AG20443 (cell line): ENCODE results near the gene HNRNPUL1.

Source experiments
- DNase-seq: peaks from one replicate; pipeline ENCODE4 v3.0.0; 2012; ENCODE audit warnings: low spot score, mixed read lengths

The HNRNPUL1 gene

DNA sequence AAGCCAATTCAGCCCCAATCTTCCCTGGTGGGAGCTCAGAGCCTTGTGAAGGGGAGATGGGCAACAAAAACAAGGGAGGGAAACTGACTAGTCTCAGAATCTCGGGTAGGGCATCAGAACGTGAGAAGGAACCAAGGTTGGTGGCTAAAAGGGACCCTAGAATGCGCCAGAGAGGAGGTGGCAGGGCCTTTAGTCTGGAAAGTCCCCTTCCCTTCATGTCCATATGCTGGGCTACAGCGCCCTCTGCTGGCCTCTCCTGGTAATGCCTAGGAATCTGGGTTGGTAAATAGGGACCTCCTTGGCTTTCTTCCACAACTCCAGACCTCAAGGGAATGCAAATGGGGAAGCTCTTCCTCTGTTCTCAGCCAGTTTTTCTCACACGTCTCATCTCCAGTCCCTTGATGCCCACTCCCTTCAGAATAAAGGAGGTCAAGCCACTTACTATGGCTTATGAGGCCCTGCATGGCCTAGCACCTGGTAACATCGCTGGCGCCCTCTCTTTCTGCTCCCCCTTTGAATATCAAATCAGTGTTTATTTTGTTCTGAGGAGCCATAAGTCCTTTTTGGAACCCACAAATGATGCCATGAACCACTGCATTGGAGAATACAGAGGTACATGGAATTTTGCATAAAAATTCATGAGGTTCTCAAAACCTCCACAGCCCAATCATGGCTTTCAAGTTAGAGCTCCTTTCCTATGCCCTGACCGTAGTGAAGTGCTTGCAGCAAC is 44.4 kb downstream of the HNRNPUL1 start:
- DNase-seq: peak; percentile 84

DNA sequence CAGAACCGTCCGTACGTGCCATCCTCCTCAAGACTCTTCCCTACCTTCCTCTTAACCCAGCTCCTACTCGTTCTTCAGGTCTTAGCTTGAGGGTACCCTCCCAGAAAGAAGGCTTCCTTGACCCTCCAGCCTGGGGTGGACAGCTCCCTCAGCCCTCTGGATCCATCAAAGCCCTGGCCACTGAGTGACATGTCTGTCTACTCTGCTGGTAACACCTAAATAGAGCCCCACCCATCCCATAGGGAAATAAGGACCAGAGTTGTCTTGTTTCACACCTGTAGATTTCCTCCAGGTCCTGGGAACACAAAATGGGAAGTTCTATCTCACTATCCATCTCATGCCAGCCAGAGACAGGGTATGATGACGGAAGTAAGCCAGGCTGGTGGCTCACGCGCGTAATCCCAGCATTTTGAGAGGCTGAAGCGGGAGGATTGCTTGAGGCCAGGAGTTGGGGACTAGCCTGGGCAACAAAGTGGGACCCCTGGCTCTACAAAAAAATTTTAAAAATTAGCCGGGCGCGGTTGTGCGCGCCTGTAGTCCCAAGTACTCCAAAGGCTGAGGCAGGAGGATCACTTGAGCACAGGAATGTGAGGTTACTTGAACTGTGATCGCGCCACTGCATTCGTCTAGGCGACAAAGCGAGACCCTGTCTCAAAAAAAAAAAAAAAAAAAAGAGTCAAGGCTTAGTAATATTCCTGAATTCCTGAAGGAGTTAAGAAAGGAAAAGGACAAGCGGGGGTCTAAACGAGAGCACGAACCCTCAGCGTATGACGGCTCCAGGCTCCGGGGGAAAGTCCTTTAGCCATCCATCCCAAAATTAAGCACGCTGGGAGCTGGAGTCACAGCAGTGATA is 45.2 kb downstream of the HNRNPUL1 start:
- no peak for DNase-seq

DNA sequence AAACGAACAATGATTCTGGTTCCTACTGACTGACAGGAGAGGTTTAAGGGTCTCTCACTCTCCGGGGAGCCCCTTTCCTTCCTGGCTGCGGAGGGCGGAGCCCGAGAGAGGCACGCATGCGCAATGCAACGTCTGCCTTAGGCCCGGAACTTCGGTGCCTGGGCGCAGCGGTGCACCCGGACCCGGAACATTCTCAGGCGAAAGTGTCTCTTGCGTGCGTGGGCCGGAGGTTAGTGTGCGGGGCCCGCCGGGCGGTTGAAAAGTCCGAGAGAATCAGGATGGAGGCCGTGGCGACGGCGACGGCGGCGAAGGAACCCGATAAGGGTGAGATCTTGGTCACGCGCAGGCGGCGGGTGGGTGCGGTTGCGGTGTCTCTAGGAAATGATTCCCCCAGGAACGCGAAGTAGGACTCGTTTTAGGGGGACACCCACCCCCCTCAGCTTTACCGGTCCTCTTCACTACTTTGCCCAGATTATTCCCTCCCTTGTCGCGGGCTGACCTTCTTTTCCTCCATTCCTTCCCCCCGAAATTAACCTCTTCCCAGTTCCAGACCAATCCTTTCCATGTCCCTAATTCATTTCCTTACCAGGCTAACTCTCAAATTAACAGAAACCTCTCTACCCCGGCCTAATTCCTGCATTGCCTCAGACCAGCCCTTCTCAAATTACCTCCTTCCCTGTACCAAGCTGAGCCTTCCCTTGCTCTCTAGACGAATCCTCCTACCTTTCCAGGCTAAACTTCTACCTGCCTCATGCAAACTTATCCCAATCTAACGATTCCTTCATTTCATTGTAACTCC is 46.1 kb downstream of the HNRNPUL1 start, which contains the start of gene CCDC97:
CCDC97 (plus strand) TSS at position 140 of the 799 bp plus-strand sequence; CDS start at position 279, 139 bp downstream.
- peak; percentile 95 for DNase-seq

DNA sequence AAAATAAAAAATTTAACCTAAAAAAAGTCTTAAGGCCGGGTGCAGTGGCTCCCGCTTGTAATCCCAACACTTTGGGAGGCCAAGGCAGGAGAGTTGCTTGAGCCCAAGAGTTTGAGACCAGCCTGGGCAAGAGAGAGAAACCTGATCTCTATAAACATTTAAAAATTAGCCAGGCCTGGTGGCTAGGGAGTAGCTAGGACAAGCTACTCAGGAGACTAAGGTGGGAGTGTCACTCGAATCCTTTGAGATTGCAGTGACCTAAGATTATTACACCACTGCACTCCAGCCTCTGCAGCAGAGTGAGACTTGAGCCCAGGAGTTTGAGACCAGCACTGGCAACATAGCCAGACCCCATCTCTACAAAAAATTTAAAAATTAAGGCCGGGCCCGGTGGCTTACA is 46.9 kb downstream of the HNRNPUL1 start:
- DNase-seq: no peak

DNA sequence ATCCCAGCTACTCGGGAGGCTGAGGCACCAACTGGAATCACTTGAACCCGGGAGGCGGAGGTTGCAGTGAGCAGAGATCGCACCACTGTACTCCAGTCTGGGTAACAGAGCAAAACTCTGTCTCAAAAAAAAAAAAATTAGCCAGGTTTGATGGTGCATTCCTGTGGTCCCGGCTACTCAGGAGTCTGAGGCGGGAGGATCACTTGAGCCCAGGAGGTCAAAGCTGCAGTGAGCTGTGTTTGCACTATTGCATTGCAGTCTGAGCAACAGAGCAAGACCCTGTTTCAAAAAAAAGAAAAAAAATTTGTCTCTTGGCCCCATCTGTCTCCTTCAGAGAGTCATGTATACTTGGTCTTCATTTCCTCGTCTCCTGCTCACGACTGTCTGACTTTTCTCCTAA is 47.4 kb downstream of the HNRNPUL1 start:
- no peak for DNase-seq

DNA sequence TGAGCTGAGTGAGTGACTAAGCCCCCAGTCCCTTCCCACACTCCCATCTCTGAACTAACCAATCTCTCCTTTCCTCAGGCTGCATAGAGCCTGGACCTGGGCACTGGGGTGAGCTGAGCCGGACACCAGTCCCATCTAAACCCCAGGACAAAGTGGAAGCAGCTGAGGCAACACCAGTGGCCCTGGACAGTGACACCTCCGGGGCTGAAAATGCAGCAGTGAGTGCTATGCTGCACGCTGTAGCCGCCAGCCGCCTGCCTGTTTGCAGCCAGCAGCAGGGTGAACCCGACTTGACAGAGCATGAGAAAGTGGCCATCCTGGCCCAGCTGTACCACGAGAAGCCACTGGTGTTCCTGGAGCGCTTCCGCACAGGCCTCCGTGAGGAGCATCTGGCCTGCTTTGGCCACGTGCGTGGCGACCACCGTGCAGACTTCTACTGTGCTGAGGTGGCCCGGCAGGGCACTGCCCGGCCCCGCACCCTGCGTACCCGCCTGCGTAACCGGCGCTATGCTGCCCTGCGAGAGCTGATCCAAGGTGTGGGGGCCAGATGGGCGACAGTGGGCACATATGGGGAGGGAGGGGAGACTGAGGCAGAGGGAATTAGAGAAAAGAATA is 52.2 kb downstream of the HNRNPUL1 start:
- no peak for DNase-seq

DNA sequence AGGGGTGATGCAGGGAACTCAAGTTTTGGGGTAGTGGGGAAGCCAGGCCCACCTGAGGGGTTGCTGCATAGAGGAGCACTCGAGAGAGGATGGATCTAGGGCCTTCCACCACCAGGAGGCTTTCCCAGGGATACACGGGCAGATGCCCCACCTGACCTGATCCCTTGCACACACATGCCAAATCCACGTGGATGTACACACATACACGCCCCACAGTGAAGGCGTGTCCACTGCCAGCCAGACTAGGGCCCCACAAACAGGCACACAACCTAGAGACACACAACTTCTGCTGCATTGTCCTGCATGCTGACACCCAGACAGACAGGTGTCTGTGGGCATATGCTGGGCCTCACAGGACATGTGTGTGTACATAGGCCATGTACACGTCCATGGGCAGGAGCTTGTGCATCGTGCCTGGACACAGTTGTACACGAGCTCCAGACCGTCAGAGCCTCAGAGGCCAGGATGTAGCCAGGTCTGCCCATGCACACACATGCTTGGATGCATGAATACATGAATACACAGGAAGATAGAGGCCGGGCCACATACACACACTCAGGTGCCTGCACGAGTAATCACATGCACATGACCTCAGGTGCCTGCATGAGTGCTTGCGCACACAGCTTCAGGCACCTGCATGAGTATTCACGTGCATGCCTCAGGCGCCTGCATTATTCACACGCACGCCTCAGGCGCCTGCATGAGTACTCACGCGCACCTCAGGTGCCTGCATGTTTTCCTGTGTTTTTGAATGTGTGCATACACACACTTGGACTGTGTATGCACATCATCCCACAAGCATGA is 54.7 kb downstream of the HNRNPUL1 start:
- no peak for DNase-seq

DNA sequence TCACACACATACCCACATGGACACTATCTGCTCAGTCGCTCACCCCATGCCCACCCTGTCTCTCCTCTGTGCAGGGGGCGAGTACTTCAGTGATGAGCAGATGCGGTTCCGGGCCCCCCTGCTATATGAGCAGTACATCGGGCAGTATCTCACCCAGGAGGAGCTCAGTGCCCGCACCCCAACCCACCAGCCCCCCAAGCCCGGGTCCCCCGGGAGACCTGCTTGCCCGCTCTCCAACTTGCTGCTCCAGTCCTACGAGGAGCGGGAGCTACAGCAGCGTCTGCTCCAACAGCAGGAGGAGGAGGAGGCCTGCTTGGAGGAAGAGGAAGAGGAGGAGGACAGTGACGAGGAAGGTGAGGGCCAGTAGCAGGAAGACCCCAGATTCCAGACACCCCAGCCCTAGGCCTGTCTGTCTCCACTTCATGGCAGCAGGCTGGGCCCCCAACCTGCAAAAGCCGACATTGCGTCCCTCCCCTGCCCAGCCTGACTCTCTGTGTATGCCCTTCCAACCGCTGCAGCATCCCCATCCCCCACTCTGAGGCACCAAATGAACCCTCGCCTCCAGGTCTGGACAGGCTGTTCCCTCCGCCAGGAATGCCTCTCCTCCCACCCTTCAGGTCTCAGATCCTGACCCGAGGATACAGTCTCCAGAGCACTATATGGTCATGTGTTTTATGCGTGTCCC is 55.5 kb downstream of the HNRNPUL1 start:
- DNase-seq: no peak

DNA sequence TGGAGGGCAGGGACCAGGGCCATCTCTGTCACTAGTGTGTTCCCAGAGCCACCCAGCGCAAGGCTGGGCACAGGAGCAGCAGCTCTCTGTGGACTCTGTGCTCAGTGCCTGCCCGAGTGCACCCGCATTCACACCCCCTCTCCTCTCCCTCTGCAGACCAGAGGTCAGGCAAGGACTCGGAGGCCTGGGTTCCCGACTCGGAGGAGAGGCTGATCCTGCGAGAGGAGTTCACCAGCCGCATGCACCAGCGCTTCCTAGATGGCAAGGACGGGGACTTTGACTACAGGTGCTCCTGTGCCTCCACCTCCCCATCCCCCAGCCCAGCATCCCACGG is 56.0 kb downstream of the HNRNPUL1 start:
- no peak for DNase-seq

DNA sequence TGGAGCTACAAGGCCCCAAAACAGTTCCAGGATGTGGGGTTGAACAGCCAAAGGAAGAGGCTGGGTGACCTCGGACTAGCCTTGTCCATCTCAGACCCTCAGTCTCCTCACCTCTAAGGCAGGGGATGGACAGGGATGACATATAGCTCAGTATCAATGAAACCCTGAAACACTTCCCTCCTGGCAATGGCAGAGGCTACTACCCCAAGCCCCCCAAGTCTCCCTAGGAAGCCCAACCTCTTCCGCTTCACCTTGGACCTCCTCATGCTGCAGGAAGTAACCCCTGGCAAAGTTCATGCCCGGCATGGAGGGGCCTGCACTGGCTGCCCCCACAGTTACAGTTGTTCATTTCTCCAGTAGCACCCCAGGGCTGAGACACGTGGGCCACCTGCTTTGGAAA is 56.4 kb downstream of the HNRNPUL1 start:
- DNase-seq: no peak

DNA sequence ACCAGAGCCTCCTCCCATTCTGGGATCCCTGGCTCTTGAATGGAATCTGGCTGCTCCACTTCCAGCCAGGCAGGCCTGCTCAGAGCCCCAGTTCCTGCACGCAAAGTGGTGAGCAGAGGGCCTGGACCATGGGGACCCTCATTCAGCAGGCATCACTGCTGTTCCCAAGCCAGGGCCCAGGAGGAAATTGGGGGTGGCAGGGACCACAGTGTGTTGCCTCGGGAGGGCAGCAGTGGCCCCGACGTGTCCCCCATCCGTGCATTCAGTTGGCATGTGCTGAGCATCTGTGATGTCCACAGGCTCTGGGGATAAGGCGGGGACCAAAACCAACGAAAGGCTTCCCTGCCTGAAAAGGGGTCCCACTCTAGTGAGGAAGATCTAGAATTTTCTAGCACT is 57.0 kb downstream of the HNRNPUL1 start:
- no peak for DNase-seq

DNA sequence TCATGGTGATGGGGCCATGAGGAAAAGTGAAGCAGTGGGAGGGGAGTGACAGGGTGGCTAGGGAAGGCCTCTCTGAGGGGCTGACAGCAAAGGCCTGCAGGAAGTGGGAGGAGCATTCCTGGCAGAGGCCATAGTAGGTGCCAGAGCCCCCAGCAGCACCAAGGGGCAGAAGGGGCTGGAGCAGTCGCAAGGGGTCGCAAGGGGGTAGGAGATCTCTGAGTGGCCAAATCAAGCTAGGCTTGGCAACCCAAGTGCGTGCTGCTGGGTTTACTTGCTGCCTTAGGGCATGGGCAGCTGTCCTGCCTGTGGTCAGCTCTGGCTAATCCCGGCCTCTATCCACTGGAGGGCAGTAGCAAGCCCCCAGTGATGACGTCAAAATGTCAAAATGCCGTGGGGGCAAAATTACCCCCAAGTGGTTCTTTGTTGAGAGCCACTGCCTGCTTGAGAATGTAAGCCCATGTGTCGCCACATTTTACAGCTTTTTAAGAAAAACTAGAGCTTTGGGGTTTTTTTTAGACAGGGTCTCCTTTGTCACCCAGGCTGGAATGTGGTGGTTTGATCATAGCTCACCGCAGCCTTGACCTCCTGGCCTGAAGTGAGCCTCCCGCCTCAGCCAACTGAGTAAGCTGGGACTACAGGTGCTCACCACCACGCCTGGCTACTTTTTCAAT is 57.6 kb downstream of the HNRNPUL1 start:
- peak; percentile 83 for DNase-seq

DNA sequence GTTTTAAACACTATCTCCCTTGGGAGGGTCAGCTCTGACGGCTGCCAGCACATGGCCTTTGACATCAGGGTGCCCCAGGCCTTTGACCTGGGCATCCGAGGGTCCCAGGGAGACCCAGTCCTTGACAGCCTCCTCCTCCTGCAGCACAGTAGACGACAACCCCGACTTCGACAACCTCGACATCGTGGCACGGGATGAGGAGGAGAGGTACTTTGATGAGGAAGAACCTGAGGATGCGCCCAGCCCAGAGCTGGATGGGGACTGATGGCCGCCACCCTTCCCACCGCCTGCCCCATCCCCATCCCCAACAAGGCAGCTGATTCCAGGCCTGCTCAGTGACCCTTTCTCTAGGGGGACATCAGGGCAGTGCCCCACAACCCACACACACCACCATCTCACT is 58.3 kb downstream of the HNRNPUL1 start:
- no peak for DNase-seq

DNA sequence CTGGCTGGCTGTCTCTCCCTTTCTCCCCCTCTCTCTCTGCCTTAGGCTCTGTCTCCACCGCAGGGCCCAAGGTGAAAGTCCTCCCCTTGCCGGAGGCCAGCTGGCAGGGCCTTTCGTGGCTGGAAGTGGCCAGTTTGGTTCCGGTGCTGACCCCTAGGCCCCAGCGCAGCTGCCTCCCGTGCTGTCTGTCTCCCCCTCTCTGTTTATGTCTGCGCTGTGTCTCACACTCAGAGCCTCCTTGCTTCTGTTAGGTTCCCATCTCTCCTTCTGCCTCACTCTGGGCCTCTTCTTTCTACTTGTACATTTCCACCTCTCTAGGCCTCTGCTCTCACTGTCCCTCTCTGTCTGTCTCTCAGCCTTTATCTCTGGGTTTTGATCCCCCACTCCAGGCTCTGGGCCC is 58.9 kb downstream of the HNRNPUL1 start:
- DNase-seq: peak; percentile 56

DNA sequence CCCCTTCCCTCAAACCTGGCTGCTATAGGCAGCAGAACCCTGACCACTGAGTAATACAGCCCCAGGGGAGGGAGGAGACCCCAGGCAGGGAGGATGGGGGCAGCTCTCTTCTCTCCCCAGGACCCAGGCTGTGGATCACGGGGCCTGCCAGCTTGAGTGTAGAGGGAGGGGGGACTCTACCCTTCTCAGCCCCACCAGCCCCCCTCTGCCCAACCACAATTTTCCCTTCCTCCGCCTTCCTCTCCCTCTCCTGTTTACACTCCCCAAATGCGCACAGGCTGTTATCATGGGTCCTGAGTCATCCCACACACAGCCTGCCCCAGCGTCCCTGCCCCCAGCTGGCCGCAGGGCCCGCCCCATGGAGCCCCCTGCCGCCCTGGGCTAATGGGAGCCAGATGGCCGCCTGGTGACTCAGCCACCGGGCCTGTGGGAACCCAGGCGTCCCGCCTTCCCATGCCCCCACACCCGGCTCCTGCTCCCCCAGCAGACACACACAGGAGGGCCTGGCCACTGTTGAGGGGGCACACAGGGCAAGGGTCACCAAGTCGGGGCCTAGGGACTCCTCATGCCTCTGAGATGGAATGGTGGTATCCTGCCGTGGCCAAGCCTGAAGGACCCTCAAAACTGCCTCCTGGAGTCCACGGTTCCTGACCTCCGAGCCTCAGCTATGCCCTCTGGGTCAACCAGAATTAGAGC is 59.4 kb downstream of the HNRNPUL1 start:
- DNase-seq: peak; percentile 97

DNA sequence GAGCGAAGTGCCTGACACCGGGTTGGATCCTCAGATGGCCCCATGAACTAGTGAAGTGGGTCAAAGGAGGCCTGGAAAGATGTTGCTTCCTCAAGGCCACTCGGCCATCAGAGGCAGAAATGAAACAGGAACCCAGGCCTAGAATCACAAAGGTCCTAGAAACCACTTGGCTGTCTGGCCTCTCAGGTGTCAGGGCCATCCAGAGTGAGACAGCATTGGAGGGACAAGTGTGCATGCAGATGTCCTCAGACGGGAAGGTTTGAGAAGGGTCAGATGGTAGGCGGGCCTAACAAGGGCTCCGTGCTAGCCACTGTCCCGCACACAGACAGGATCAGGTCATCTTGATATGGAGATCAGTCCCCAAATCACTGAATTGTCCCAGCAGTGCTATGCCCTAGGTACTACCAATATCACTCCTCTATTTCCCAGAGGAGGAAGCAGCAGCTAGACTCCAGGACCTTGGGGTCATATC is 60.1 kb downstream of the HNRNPUL1 start:
- no peak for DNase-seq

DNA sequence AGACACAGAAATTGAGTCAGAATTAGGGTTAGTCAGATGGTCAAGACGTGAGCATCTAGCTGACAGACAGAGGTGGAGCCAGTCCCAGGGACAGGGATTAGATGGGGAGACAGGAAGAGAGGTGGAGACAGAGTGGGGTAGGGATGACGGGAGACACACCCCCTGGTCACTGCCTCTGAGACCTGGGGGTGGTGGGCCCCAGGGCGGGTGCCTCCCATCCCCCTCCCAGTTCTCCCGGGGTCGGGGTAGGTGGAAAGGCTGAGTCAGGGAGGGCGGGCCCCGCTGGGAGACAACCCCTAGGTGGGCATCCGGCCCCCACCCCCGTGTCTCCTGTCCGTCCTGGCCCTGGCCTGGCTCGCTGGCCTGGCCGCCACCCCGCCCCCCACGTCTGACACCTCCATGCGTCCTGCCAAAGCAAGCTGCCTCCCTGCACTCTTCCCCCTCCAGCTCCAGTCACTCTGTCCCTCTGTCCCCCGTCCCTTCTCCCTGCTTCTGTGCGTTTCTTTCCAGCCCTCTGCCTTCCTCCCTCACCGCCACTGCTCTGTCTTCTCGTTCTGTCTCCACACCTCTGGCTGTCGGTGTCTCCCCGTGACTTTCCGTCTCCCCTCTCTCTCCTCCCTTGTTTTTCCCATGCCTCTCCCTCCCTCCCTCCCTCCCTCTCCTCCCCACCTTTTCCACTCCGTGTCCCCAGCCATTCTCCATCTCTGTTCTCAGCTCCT is 60.9 kb downstream of the HNRNPUL1 start:
- peak; percentile 75 for DNase-seq

DNA sequence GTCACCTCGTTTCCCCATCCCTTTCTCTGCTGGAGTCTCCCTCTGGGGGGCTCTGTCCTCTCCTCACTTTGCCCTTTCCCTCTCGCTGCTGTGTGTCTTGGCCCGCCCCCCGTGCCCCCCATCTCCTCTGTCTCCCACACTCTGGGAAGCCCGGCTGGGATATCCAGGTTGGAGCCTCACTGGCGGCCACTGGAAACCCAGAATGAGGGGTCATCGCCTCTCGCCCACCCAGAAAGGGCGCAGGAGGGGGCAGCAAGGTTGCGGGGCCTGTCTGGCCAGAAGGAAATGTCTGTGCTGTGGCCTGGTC is 61.4 kb downstream of the HNRNPUL1 start:
- DNase-seq: no peak
